Activated CD8-positive, alpha-beta memory T cell treated with anti-CD3 and anti-CD28 coated beads for 1 hour (primary cell): ENCODE data around the gene UNC5A.

Source experiments
- DNase-seq, 2 donors: peaks; one replicate each; pipeline ENCODE4 v3.0.0-alpha.2; 2020; ENCODE audit warnings: low read depth in 1 of 2; ENCODE audit errors: extremely low read depth in 1 of 2

Gene UNC5A

DNA sequence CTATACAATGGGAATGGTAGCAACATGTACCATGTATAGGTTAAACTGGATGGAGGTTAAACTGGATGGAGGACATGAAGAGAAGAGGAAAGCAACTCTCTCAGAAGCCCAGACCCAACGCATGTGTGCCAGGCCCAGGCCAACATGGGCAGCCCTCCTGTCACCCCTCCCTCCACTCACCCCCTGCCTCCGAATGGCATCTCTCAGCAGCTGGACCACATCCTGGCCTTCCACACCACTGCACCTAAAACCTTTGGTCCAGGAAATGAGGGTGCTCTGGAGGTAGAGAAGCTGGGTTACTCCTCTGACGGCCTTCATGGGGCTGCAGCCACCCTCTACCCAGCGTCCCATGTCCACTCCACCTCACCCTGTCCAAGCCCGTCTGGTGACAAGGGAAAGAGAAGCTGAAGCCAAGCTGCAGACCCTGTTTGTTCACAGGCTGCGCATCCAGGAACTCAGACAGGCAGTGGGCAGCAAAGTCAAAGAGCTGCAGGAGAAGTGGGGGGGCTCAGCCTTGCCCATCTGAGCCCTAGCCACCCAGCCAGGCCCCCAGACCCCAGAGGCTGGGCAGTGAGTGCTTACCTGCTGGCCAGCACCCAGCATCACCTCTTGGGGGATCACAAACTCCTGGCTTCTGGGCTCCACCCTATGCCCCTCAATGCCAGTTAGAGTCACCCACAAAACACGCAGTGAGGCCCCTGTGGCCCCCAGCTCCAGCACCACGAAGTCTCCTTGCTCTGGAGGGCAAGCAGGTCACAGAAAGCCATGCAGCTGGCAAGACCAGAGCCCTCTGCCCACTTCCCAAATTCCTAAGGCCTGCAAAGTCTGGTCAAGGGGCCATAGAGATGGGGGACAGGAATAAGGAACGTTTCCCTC, 80.3 kb downstream of the UNC5A start:
- no peak for DNase-seq

DNA sequence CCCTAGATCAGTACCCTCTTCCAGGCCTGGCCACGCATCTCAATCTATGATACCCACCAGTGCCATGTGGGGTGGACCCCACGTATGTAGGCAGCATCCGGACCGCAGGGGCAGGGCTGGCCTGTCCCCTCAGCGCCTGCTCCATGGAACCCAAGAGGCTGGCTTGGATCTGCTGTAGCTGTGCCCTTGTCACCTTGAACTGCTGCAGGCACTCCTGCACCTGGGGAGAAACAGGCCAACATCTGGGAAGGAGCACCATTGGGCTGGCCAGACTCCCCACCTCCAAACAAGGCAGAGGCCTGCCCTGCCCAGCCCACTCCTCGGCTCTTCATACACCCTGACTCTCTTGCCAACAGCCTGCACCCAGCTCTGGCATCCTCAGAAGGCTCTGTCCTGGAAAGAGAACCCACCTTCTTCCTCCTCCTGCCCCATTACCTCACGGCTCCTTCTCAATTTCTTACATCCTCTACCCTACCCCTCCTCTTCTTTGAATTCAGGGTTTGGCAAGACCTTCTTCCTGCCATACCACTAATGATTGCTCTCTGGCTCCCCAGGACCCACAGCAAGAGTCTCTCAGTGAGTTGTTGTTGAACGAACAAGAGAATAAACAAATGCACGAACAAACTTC, 81.1 kb downstream of the UNC5A start:
- DNase-seq = no peak

DNA sequence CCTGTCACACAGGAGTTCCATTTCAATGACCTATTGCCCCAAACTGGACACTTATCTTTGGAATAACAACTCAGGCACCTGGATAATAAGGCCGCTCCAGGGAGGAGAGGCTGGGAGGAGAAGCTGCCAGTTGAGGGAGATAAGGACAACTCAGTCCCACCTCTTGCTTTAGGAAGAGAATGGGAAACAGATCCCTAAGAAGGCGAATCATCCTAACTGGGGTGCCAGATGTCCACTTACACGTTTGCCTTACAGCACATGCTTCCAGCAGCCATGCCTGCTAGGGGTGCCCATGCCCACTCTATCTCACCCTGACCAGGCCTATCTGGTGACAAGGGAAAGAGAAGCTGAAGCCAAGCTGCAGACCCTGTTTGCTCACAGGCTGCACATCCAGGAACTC, 82.3 kb downstream of the UNC5A start:
- DNase-seq = no peak

DNA sequence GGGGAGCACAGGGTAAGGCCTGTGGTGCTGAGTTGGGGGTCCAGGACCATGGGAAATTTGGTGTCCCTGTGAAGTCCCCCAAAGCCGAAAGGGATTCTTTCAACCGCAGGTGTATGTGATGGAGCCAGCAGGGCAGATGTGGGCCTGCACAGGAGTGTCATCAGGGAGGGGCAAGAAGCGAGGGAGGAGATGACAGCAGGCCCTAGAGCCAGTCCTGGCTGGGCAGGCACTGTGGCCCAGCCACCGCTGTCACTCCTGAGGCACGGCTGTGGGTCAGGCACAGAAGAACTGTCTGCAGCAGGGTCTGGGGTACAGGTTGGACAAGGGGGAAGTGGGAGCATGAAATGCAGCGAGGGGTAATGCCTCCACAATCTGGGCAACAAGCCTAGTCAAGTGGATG, 83.9 kb downstream of the UNC5A start:
- DNase-seq = no peak

DNA sequence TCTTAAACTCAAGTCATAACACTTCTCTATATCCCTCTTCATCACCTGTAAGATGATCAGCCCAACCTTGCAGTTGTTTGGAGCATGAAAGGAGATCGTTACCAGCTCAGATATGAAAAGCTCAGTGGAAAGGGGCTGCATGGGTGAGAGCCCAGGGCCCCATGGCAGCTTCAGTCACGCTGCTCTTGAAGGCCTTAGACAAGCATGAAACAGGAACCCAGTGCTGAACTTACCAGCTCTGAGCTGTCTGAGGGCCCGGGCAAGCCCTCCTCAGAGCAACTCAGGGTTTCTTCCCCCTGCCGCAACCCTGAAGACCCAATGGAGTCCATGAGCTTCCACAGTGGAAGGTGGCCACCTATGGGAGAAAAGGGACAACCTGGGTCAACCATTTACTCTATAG, 85.5 kb downstream of the UNC5A start:
- no peak for DNase-seq

DNA sequence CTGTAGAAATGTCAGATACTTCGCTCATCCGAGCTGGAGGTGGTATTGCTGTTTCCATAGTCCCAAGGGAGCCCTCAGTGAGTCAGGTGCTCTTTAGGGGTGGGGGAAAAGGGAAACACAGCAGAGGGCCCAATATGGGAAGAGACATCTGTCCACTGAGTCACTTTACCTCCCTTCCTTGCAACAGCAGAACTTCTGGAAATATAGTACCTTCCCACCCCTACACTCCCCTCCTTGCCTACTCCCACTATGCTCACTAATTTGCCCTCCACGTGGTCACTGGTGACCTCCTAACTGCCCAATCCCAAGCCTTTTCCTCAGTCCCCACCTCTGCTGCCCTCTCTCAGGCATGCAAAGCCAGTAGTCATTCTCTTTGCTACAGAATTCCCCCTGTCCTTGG, 86.9 kb downstream of the UNC5A start:
- DNase-seq = no peak

DNA sequence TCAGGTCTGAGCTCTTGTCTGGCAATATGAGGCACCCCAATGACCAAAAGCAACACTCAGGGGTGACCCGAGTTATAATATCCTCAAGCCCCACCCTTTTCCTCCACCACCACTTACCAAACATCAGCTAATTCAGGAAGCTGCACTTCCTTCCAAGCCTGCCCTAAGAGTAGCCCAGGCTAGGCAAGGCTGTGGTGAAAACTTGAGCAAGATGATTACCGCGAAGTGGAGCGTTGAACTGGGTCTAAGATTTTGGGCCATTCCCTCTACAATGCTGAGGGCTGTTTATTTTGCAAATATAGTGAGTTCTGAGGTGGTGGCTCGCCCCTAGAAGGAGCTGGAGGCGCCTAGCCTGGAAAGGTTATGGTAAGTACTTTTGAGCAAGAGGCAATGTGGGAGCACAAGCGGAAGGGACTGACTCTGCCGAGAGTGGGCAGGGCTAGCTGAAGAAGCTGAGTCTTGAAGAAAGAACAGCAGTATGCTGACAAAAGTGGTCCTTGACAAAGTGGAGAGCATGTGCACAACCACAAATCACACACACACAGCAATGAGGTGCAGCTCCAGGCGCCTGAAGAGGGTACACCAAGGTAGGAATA, 89.0 kb downstream of the UNC5A start, which contains the start of gene HK3:
Gene HK3, minus strand, starts transcription at position 51 of the 596 bp plus-strand sequence. CDS start 3,187 bp downstream, outside the sequence.
- no peak for DNase-seq

DNA sequence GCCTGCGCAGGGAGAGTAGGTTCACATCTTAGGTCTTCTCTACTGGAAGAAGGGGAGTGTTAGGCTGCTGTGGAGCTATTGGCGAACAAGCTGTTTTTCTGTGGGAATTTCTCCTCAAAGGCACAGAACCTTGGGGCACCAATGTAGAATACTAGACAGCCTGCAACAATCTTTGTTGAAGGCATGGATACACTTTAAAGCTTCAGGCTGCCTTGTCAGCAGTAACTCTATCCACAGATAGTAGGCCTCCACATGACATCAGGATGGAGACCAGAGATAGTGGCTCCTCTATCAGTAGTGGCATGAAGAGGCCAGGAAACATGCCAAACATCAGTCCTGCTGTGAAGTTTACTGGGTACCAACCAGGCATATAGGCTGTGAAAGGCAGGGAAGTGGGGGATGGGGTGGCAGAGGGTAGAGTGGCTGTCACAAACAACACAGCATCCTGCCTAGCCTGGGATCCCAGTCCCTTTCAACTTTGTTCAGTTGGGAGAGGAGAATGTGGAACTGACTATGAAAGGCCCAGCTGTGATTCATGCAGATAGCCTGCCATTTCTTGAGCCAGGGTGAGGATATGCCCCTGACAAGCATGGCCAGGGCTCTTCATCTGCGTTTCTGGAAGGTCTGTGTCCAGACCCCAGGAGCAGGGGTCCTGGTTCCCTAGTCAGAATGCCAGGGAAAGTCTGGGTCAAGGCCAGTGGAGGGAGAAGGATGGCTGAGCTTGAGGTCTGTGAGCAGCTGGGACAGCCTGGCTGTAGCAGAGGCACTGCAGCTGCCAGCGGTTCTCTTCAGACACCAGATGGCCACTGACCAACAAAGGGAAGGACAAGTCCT, 89.8 kb downstream of the UNC5A start:
- no peak for DNase-seq

DNA sequence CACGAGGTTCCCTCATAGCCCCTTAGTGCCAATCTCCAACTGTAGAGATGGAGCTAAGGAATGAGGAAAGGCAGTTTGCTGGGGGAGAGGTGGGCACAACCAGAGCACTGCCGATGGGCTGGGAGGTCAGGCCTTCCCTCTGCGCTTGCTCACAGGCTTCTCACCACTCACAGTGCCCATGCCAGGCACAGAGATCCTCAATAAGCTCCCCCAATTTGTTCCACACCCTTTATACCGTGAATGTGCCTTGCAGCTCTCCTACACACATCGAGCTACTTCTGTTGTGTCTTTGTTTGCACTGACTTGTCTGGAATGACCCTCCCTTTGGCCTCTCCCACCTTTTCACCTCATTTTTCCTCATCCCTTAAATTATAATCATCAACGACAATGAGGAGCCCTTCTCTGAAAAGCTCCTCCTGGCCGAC, 90.4 kb downstream of the UNC5A start:
- DNase-seq = no peak

DNA sequence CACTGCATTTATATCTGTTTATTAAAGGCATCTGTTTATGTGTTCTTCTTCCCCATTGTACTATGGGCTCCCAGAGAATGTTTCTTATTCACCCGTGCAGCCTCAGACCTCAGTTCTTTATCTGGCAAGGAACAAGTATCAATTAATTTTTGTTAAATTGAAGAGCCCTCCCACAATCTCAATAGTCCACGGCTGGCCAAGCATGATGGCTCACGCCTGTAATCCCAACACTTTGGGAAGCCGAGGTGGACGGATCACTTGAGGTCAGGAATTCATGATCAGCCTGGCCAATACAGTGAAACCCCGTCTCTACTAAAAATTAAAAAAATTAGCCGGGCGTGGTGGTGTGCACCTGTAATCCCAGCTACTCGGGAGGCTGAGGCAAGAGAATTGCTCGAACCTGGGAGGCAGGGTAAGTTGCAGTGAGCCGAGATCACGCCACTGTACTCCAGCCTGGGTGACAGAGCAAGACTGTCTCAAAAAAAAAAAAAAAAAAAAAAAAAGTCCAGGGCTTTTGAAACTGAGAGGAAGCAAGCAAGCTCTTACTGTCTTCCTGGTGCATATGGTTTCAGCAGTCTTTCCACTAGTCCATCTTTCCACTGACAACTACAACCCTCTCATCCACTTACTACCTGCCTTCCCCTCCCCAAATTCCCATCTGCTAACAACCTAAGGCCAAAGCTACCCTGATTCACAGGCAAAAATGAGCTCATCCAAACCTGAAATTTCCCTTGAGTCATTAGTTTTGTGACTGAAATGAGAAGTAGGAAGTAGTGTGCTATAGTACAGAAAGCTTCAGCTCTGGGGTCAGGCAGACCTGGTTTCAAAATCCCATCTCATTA, 91.1 kb downstream of the UNC5A start:
- no peak for DNase-seq

DNA sequence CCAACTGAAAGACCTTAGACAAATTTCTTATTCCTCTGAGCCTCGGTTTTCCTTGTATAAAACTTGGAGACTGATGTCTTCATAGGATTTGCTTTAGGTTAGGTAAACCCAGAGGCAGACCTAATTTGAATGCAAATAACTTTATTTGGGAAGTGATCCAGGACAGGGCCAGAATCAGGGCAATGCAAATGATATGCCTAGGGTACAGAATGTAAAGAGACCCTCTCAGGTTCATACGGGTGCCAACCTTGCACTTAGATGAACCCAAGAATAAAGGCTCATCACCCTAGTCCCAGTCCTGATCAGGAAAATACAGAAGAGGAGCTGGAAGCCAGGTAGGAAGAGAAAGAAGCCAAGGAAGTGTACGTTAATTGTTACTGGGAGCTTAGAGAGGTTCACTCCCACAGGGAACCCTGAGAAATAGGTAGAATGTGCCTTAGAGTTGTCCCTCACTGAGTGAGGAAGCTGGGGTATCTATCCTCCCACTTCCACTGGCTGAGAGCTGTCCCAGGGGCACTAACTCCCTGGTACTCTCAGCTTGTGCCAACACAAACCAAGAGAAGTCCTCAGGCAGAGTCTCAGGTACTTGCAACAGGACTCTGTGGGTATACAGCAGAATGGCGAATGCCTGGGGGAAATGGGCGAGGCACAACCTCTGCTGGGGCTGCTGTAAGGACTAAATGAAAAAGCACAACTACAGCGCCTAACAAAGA, 91.9 kb downstream of the UNC5A start:
- DNase-seq = no peak

DNA sequence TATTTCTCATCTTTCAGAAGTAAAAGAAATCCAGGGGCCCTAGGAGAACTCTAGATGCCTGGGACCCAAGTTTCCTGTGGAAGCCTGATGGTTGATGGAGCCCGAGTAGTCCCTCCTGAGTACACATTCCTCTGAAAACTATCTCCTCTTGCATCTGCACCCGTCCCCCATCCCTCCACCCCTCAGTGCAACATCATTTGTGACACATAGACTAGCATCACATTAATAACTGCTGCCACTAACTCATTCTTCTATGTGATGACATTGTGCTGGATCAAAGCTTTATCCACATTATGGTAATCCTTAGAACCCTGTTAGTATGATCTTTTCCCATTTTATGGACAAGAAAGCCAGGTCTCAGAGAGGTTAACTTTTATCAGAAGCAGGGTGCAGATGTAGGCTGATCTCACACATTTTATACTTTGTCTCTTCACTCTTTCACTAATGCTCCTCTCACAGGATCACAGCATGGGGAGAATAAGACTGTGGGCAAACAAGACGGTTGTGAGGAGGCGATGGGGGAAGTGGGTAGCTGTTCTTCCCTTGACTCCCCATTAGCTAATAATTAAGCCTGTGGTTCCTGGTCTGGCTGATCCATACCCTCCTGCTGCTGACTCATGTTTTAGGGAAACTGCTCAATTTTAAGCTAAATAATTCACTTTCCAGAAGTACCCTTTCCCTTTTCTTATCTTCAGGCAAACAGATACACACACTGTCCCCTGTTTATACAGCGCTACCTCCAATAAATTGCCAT, 92.7 kb downstream of the UNC5A start:
- DNase-seq = no peak

DNA sequence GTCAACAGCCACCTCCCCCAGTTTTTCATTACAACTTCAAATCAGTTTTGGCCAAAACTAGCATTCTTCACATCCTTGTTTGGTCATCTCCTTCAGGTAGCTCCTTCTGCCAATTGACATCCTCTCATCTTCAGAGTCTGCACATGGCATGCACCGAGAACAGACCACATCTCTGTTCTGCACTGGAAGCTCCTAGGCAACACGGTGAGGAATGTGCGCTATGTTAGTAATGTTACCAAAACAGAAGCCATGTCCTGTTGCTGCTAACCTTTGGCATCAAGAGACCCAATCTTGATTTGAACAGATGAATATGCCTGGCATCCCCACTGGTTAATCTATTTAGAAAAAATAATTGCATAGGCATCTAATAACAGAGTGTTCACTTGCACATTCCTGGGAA, 93.9 kb downstream of the UNC5A start:
- DNase-seq = no peak

DNA sequence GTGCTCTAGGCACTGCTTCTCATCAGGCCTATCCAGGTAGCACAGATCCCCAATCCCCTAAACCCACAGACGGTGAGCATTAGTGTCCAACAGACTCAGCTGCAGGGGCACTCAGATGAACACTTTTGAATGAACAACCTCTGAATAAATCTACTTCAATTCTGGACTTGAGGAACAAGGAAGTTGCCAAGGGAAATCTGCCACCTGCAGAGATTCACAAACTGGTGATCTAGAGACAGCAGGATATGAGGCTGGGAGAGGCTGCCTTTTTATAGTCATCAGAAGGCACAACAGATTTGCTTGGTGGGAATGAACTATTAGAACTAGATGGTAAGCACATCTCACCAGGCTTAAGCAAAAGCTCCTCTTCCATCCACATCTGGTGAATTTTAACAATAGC, 95.8 kb downstream of the UNC5A start:
- DNase-seq = no peak

DNA sequence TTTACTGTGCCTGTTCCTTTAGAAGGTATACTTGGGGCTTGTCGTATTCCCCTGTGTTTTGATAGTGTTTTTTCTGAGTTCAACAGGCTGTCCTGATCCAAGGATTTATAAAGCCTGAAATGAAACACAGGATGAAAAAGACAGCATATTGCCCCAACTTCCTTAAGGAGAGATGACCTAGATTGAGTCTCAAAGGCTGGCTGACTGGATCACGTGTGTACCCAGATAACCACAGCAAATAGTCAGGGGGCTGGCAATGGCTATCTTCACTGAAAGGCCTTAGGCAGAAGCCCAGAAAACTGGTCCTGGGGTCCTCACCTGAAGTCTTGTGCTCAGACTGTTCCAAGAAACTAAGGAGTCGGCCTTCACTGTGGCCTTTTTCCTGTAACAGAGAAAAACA, 96.4 kb downstream of the UNC5A start:
- DNase-seq = no peak

DNA sequence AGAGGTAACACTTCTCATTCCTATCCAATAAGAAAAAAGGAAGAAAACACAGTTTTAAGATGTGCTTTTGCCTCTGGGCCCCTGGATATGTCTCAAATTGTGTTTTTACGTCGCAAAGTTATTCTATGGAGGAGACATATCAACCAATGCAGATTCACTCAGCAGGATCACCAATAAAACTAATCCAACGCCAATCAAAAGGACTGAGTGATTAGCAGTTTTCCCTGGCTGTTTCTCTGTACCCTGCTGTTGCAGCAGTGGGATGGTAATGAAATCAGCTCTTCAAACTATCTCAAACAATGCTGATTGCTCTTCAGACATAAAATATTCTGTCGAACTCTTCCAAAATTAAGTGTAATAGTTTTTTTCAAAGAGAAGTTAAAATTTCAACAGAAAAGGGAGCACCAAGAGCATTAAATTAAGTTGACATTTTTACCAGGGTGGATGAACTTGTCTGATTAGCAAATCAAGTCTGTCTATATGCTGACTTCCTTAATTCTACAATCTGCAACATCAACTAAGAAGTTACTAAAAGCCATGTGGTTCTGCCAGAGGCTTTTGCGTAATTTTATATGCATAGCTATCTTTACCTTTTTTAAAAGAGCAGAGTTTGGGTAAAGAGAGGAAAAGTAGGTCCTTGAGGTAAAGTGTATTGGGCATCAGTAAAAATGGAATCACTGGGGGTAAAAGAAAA, 98.5 kb downstream of the UNC5A start:
- DNase-seq = no peak

DNA sequence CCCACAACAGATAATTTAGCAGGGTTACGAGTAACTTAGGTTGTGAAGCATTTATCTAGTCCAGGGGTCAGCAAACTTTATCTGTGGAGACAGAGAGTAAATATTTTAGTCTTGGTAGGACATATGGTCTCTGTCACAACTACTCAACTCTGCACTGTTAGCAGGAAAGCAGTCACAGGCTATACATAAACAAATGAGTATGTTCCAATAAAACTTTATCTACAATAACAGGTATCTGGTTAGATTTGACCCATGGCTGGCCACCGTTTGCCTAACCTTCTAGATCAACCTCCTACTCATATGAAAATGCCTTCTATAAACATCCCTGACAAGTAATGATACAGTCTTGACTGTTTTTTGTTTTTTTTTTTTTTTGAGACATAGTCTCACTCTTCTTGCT, 101.8 kb downstream of the UNC5A start:
- no peak for DNase-seq

DNA sequence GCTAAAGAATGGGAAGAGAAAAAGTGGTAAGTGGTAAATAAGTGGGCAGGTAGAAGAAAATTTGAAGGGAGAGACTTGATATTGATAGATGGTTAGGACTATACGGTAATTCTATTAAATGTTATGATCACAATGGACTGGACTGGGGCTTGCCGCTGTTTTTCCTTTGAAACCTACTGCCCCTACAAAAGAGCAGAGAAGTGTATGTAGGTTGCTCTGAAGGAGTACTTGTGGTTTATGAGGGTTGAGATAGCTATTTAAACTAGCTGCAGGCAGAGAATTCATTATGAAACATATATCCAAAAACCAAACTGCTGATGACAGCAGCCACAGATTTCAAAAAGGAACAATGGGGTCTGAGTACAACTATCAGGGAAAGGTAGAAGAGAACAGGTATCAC, 105.5 kb downstream of the UNC5A start:
- DNase-seq = no peak
